Thyroid gland (tissue), 4 donors: ENCODE data around the gene ZNF423.

Experiments used
- CTCF ChIP-seq, 6 experiments: fragments of 200-600 bp in 3 of 6; fragments of 450-650 bp in 3 of 6; sonication (generic) in 3 of 6; IDR thresholded peaks; one replicate each; pipeline ENCODE4 v1.5.1; 2016 to 2019; ENCODE audit warnings: antibody characterized with exemption in 6 of 6, mild to moderate bottlenecking in 2 of 6, inconsistent platforms in 1 of 6, moderate library complexity in 1 of 6
- POLR2A ChIP-seq, 2 donors: fragments of 450-650 bp; IDR thresholded peaks; one replicate each; pipeline ENCODE4 v1.6.1; 2017; ENCODE audit warnings: antibody characterized with exemption in 2 of 2, mild to moderate bottlenecking in 2 of 2, moderate library complexity in 1 of 2

GRCh38 chr16:49651996-49652395 is 203.9 kb downstream of the ZNF423 start:
- TF ChIP-seq CTCF (IDR thresholded peaks at IDR 0.05) (no peak), POLR2A (IDR thresholded peaks at IDR 0.05) (no peak)
